Small intestine (tissue), 7 donors: ENCODE results near the gene PHF24. TPM values are rescaled to one million over a fixed set of nuclear protein-coding genes. Genes with fewer than 3 reads are reported as not detected.

ENCODE experiments used
- DNase-seq, 2 donors: peaks; one replicate each; pipeline versions ENCODE4 v3.0.0 to v3.0.0-alpha.2; 2013
- FAIRE-seq: peaks from 2 replicates; lab custom pipeline; 2012; peaks lifted over from hg19 to GRCh38; lab: Jason Lieb, UNC
- H3K27ac ChIP-seq, 3 donors: one replicate each; pipeline ENCODE4 v1.5.1; 2013; ENCODE audit warnings: low read length in 2 of 3, mild to moderate bottlenecking in 2 of 3, control low read depth in 1 of 3, inconsistent platforms in 1 of 3, low read depth in 1 of 3, moderate library complexity in 1 of 3
- H3K27me3 ChIP-seq, 3 donors: one replicate each; pipeline ENCODE4 v1.6.1; 2013; ENCODE audit warnings: low read length in 3 of 3, inconsistent platforms in 1 of 3; ENCODE audit not compliant: control insufficient read depth in 3 of 3, insufficient read depth in 3 of 3
- H3K36me3 ChIP-seq, 3 donors: one replicate each; pipeline ENCODE4 v1.6.1; 2013; ENCODE audit warnings: low read length in 3 of 3, inconsistent platforms in 1 of 3, low read depth in 1 of 3, mild to moderate bottlenecking in 1 of 3, moderate library complexity in 1 of 3; ENCODE audit not compliant: control insufficient read depth in 3 of 3, insufficient read depth in 2 of 3
- H3K4me1 ChIP-seq, 3 donors: one replicate each; pipeline ENCODE4 v1.6.1; 2013; ENCODE audit warnings: low read length in 2 of 3, inconsistent platforms in 1 of 3, low read depth in 1 of 3, mild to moderate bottlenecking in 1 of 3, moderate library complexity in 1 of 3; ENCODE audit not compliant: control insufficient read depth in 3 of 3, insufficient read depth in 2 of 3
- H3K4me3 ChIP-seq, 3 donors: one replicate each; pipeline ENCODE4 v1.5.1; 2013; ENCODE audit warnings: low read length in 3 of 3, control low read depth in 1 of 3, inconsistent platforms in 1 of 3, low read depth in 1 of 3, mild to moderate bottlenecking in 1 of 3, moderate library complexity in 1 of 3
- H3K9me3 ChIP-seq, 2 donors: one replicate each; pipeline ENCODE4 v1.6.1; 2013; ENCODE audit warnings: low read depth in 1 of 2, low read length in 1 of 2; ENCODE audit not compliant: control insufficient read depth in 2 of 2, insufficient read depth in 1 of 2
- WGBS, 3 donors: extraction: QIAGEN DNeasy Blood & Tissue Kit; methylation state at CpG; one replicate each; pipeline ENCODE4 v1.1.7; 2013; 5-methylcytosine and 5-hydroxymethylcytosine counted together
- polyA plus RNA-seq, 4 donors: library from polyadenylated mRNA; stranded (reverse) in 3 of 4; unstranded in 1 of 4; fragments of 200-250 nt in 3 of 4; fragments of 120-200 nt in 1 of 4; gene quantifications; one replicate each; pipeline versions ENCODE4 v1.2.1 to v1.2.3, GENCODE V29; 2013
- donor health status: healthy with polysubstance abuse.
- donor health status: control.
- donor health status: control.
- donor health status: Bipolar disorder and iron deficiency.
- donor health status: healthy.

PHF24 gene
- polyA plus RNA-seq, 4 donors: 0.15 to 0.39 TPM; not detected in 2

DNA sequence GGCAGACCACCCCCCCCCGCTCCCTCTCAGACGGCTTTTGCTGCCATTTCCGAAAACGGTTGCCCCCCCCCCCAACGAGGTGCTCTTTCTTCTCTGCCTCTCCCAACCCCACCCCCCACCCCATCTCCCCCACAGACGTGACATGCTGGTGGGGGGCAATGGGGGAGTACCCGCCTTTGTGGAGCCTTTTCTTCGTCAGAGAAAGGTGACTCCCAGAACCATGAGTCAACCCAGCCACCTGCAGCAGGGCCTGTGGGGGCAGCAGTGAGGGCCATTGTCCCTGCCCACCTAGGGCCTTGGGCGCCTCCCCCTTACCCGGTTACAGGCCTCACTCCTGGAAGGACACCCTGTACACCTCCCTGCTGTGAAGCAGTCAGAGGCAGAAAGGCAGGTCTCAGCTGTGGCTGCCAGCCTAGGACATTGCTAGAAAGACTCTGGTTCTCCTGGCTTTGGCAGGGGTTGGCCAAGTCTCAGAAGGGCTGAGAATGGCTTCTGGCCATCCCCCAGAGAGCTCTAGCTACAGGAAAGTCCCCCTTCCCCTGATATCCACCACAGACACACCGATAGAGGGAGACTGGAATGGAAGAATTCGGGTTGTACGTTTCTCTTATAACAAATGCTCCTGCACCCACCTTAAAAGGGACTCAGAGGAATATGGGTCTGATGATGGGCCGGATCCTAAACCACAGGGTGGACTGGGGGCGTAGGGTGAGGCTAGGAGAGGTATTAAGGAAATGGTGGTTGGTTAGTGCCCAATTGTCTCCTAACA lies 33.7 kb downstream of the PHF24 start:
- H3K4me3 ChIP-seq: no peak overlapping the region
- 64 to 69% (median 66%) methylated on average over 12 to 15 of the region's 15 CpGs for WGBS, 3 donors
- no peak for DNase-seq
- H3K27me3 ChIP-seq: peaks cover 0 to 10% (median 0%) of the 10 kb centered on the region in 3 donors
- peaks cover 0 to 12% (median 0%) of the 10 kb centered on the region in 3 donors for H3K36me3 ChIP-seq
- peak overlapping the region in 2 of 3 donors; percentile 31 to 90 for H3K27ac ChIP-seq
- H3K4me1 ChIP-seq: peaks cover 0 to 43% (median 5%) of the 10 kb centered on the region in 3 donors
- no peaks in the 10 kb centered on the region for H3K9me3 ChIP-seq
- no peak for FAIRE-seq

DNA sequence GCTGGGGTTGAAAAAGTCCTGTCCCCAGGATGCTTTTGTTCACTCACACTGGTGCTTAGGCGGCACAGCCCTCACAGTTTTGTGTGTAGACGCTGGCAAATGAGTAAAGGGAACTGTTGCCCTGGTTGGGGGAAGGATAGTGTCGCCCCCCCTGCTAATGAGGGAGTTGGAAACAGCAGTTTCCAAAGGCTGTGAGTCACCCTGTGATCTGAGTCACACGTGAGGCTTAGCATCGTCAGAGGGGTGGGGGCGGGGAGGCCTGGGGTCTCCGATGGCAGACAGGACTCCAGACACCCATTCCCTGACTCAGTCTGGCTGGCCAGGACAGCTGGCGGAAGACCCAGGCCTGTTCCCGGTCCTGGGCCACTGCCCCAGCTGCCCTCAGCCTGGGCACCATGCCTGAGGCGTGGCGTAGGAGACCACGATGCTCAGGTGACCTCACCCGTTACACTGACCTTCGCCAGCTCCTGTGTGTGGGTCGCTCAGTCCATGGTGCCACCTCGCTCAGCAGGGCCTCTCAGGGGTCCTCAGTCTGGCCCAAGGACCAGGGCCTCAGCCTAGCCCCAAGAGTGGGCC lies 34.4 kb downstream of the PHF24 start:
- Histone ChIP-seq H3K9me3 (no peaks in the 10 kb centered on the region), H3K27ac (peak overlapping the region in 2 of 3 donors; percentile 55 to 90), H3K36me3 (peaks cover 0 to 16% (median 0%) of the 10 kb centered on the region in 3 donors), H3K4me3 (no peak overlapping the region), H3K4me1 (peaks cover 0 to 47% (median 5%) of the 10 kb centered on the region in 3 donors), H3K27me3 (peaks cover 0 to 10% (median 0%) of the 10 kb centered on the region in 3 donors)
- DNase-seq (no peak), FAIRE-seq (no peak)
- WGBS, 3 donors: 56 to 66% (median 64%) methylated on average over 16 of the region's 16 CpGs

DNA sequence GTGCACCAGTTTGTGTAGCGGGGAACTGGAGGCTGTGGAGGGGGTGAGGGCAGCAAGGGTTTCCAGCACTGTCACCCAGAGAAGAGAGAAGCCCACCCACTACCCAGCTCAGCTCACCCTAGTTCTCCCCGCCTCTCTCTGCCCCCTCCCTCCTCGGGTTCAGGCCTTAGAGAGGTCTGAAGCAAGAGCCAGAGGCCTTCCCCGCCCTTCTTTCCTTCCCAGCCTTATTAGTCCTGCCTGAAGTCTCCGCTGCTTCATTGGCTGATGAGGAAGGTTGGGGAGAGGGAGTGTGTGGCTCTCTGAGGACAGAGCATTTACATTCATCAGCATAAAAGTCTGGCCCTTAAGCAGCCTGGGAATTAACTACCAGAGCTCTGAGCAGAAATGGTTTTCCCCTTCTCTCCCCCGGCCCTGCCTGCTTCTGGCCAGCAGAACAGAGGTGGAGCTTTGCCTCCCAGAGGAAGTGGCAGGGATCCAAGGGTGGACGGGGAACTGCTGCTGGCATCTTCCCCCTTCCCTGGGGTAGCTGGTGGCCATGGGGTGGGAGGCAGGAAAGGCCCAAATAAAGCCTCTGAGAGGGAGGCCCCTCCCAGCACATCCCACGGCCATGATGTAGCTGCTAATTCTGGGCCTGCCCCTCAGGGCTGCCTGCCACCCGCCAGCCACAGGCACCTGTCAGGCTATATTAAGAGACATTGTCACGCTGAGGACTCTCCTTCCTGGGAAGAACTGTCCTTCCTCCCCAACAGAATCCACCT lies 35.6 kb downstream of the PHF24 start:
- peak overlapping the region in 2 of 3 donors; percentile 55 to 90 for H3K27ac ChIP-seq
- H3K9me3 ChIP-seq: no peaks in the 10 kb centered on the region
- peak in 1 of 2 donors; percentile 25 for DNase-seq
- H3K36me3 ChIP-seq: peaks cover 0 to 21% (median 0%) of the 10 kb centered on the region in 3 donors
- peaks cover 0 to 59% (median 8%) of the 10 kb centered on the region in 3 donors for H3K4me1 ChIP-seq
- H3K27me3 ChIP-seq: peaks cover 0 to 8% (median 0%) of the 10 kb centered on the region in 3 donors
- WGBS, 3 donors: 45 to 60% (median 57%) methylated on average over 7 to 10 of the region's 10 CpGs
- H3K4me3 ChIP-seq: no peak overlapping the region
- no peak for FAIRE-seq

DNA sequence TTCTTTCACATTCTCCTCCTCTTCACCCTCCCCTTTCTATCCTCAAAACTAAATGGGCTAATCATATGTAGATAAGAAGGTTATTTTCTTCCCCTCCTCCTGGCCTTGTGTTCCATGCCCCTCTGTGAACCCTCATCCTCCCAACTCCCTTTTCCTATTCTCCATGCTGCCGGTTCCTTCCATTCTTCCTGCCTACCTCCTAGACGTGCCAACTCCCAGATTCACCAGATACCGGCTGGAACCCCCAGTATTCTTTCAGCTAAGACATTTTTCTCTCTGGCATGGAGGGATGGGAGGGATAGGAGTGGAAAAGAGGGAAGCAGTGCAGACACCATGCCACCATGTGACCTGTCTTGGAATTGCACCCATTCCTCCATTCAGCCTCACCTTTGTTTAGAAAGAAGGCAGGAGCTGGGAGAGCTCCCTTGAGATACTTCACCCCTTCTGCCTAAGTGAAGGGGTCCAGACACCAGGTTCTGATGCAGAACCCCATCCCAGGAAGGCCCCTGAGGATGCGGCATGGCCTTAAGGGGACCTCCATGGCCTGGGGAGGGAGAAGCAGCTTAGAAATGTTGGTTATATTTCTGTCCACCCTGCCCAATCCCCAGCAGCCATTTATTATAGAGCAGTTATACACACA lies 36.3 kb downstream of the PHF24 start:
- DNase-seq (peak; percentile 70 to 76), FAIRE-seq (no peak)
- H3K27ac ChIP-seq: peak overlapping the region in 2 of 3 donors; percentile 55 to 90
- H3K9me3 ChIP-seq: no peaks in the 10 kb centered on the region
- peaks cover 0 to 21% (median 0%) of the 10 kb centered on the region in 3 donors for H3K36me3 ChIP-seq
- H3K4me3 ChIP-seq: no peak overlapping the region
- 20 to 40% (median 40%) methylated on average over 4 of the region's 4 CpGs for WGBS, 3 donors
- H3K4me1 ChIP-seq: peaks cover 0 to 59% (median 8%) of the 10 kb centered on the region in 3 donors
- peaks cover 0 to 8% (median 0%) of the 10 kb centered on the region in 3 donors for H3K27me3 ChIP-seq

DNA sequence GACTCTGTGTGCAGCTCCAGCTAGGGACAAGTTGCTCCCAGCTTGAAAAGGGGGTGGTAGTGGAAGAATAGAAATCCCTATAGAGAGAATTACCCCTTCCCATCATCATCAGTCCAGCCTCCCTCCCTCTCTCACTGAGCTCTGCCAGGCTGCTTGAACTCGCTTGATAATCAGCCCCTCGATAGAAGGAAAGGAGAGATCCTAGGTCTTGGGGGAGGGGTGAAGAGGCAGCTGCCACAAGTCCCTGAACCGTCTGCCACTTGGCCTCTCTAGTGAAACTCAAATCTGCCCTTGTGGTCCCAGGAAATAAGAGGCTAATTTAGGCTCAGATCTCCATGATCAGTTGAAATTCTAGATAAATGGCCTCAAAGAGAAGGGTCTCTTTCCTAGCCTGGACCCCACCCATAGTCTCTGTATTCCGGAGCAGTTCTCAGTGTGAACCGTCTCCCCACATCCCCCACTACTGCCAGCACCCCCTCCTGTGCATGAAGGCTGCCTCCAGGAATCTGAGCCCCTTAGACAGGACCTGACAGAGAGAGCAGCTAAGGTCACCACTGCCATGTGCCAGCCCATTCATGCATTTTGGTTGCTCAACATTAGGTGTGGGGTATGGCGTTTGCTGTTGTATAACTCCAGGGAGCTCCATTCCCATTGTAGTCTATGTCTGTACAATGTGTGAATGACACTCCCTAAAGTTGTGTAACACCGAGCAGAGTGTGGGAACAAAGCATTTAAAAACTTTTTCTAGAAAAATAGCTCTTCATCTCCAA lies 37.0 kb downstream of the PHF24 start:
- Histone ChIP-seq H3K9me3 (no peaks in the 10 kb centered on the region), H3K36me3 (peaks cover 0 to 25% (median 0%) of the 10 kb centered on the region in 3 donors), H3K4me1 (peaks cover 0 to 58% (median 8%) of the 10 kb centered on the region in 3 donors), H3K27me3 (peaks cover 0 to 8% (median 0%) of the 10 kb centered on the region in 3 donors), H3K27ac (peak overlapping the region in 2 of 3 donors; percentile 1 to 90), H3K4me3 (no peak overlapping the region)
- FAIRE-seq: no peak
- 66 to 77% (median 70%) methylated on average over 7 of the region's 7 CpGs for WGBS, 3 donors
- DNase-seq: peak in 1 of 2 donors; percentile 28

DNA sequence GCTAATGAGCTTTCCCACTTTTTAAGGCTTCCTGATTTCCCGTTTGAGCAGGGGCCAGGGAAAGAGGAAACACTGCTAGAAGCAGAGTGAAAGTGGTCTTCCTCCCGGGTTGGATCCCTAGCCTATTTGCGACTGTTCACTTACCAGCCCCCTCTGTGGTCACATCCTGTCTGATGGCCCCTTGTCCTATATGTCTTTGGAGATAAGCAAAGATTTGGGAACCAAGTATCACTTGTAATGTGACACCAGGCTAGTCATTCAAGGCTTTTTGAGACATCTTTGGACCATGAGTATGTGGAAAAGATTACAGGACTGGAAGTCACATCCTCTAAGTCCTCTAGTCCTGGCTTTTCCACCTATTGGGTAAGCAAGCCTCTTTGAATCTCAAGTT lies 37.6 kb downstream of the PHF24 start:
- H3K36me3 ChIP-seq: peaks cover 0 to 25% (median 0%) of the 10 kb centered on the region in 3 donors
- H3K4me3 ChIP-seq: no peak overlapping the region
- no peaks in the 10 kb centered on the region for H3K9me3 ChIP-seq
- no peak for DNase-seq
- WGBS, 3 donors: 66 to 76% (median 72%) methylated on average over 3 of the region's 3 CpGs
- H3K27me3 ChIP-seq: peaks cover 0 to 4% (median 0%) of the 10 kb centered on the region in 3 donors
- FAIRE-seq: no peak
- H3K27ac ChIP-seq: no peak overlapping the region
- H3K4me1 ChIP-seq: peaks cover 0 to 53% (median 8%) of the 10 kb centered on the region in 3 donors

DNA sequence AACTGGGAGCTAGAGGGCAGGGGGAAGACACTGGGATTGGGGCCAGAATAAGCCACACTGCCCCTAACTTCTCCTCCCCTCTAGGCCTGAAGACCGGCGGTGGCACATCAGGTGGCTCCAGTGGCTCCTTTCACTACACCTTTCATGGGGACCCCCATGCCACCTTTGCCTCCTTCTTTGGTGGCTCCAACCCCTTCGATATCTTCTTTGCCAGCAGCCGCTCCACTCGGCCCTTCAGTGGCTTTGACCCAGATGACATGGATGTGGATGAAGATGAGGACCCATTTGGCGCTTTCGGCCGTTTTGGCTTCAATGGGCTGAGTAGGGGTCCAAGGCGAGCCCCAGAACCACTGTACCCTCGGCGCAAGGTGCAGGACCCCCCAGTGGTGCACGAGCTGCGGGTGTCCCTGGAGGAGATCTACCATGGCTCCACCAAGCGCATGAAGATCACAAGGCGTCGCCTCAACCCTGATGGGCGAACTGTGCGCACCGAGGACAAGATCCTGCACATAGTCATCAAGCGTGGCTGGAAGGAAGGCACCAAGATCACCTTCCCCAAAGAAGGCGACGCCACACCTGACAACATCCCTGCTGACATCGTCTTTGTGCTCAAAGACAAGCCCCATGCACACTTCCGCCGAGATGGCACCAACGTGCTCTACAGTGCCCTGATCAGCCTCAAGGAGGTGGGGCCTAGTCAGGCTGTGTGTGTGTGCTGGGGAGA lies 38.3 kb downstream of the PHF24 start:
- Histone ChIP-seq H3K27ac (peak overlapping the region; percentile 21 to 86 (median 86)), H3K9me3 (no peaks in the 10 kb centered on the region), H3K27me3 (no peaks in the 10 kb centered on the region), H3K36me3 (peaks cover 0 to 25% (median 0%) of the 10 kb centered on the region in 3 donors), H3K4me1 (peaks cover 0 to 53% (median 8%) of the 10 kb centered on the region in 3 donors), H3K4me3 (no peak overlapping the region)
- FAIRE-seq (no peak), DNase-seq (no peak)
- 94 to 96% (median 95%) methylated on average over 26 of the region's 26 CpGs for WGBS, 3 donors
